HFF-Myc (cell line): Measurements from ENCODE around the gene P3H3.

Source experiments
- DNase-seq: peaks from one replicate; pipeline ENCODE4 v3.0.0-alpha.2; 2011; ENCODE audit warnings: low read depth; ENCODE audit errors: extremely low read depth
- H3K4me3 ChIP-seq: replicated peaks from 2 replicates; pipeline ENCODE4 v1.5.1; 2011; ENCODE audit warnings: low read depth, mild to moderate bottlenecking, control low read depth, low read length
- TF ChIP-seq, protein P1 (sequence below): IDR thresholded peaks from 2 replicates; pipeline ENCODE4 v1.5.1; 2012; ENCODE audit warnings: mild to moderate bottlenecking, low read depth, low read length, control low read depth; ENCODE audit errors: missing control alignments

The P3H3 gene

DNA sequence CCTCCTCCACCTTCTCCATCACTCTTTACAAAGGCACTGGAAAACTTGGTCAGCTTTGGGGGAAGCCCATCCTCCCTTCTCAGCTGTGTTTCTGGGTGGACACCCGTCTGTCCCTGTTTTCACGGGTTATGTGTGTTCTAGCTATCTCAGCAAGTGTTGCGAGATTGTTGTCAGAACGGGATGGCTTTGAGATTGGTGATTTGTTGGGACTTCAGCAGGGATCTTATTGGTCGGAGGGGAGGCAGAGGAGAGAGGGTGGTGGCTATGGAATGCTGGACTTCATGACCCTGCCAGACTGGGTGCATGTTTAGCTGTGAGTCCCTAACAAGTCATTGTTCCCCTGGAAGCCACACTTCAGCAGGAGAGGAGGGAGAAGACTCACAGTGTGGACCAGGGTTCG lies 25.8 kb downstream of the P3H3 start:
- TF ChIP-seq, protein P1, sequence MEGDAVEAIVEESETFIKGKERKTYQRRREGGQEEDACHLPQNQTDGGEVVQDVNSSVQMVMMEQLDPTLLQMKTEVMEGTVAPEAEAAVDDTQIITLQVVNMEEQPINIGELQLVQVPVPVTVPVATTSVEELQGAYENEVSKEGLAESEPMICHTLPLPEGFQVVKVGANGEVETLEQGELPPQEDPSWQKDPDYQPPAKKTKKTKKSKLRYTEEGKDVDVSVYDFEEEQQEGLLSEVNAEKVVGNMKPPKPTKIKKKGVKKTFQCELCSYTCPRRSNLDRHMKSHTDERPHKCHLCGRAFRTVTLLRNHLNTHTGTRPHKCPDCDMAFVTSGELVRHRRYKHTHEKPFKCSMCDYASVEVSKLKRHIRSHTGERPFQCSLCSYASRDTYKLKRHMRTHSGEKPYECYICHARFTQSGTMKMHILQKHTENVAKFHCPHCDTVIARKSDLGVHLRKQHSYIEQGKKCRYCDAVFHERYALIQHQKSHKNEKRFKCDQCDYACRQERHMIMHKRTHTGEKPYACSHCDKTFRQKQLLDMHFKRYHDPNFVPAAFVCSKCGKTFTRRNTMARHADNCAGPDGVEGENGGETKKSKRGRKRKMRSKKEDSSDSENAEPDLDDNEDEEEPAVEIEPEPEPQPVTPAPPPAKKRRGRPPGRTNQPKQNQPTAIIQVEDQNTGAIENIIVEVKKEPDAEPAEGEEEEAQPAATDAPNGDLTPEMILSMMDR, result no peak
- no peak overlapping the region for H3K4me3 ChIP-seq
- DNase-seq, result no peak

DNA sequence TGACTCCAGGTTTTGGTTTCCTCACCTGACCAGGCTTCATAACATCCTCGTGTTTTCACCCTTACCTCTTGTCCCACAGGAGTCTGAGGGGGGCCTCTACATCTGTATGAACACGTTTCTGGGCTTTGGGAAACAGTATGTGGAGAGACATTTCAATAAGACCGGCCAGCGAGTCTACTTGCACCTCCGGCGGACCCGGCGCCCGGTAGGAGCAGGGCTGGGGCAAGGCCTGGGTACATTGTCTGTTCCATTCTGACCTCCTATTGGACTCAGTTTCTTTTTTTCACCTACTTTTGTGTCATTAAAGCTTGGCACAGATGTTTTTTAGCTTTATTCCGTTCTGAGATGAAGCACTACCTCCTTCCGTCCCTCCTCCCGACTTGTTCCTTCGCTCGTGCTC lies 27.1 kb downstream of the P3H3 start:
- H3K4me3 ChIP-seq, result no peak overlapping the region
- DNase-seq, result no peak
- TF ChIP-seq, protein P1, result no peak

DNA sequence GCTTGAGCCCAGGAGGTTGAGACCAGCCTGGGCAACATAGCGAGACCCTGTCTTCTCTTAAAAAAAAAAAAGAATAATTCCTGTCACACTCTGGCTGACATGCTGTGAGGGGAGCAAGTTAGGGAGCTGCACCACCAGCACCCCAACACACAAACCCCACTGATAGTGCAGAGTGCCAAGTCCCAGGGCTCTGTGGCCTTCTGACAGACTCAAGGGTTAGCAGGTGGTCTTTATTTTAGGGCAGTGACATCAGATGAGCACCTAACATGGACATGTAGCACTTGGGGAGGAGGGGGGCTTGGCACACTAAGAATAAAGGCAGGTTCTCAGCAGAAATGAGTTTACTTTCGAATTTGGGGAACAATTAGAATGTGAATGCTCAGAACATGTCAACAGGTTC lies 30.6 kb downstream of the P3H3 start:
- DNase-seq, result no peak
- TF ChIP-seq, protein P1, result no peak
- no peak overlapping the region for H3K4me3 ChIP-seq

DNA sequence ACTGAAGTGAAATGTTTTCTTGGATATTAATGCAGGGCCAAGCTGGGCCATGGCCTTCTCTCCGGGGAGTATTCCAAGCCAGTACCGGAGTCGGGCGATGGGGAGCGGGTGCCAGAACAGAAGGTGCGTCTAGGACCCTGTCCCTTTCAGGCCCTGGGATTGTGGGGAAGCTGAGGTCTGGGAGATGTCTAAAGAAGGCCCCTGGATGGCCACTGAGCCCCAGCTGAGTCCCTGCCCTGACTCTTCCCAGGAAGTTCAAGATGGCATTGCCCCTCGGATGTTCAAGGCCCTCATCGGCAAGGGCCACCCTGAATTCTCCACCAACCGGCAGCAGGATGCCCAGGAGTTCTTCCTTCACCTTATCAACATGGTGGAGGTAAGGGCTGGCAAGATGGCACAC lies 31.9 kb downstream of the P3H3 start:
- TF ChIP-seq, protein P1, result no peak
- DNase-seq, result no peak
- H3K4me3 ChIP-seq, result no peak overlapping the region

DNA sequence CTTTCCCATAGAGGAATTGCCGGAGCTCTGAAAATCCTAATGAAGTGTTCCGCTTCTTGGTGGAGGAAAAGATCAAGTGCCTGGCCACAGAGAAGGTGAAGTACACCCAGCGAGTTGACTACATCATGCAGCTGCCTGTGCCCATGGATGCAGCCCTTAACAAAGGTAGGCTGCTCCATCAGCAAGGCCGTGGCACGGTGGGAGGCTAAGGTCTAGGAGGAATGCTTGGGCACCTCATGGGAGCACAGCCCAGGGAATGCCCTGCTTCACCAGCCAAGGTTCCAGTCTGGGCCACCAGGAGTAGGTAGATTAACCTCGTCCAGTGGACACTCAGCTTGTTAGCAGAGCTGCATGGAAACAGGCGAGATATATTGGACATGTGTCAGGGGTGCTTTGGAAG lies 32.7 kb downstream of the P3H3 start:
- TF ChIP-seq, protein P1, result no peak
- H3K4me3 ChIP-seq, result no peak overlapping the region
- DNase-seq, result no peak

DNA sequence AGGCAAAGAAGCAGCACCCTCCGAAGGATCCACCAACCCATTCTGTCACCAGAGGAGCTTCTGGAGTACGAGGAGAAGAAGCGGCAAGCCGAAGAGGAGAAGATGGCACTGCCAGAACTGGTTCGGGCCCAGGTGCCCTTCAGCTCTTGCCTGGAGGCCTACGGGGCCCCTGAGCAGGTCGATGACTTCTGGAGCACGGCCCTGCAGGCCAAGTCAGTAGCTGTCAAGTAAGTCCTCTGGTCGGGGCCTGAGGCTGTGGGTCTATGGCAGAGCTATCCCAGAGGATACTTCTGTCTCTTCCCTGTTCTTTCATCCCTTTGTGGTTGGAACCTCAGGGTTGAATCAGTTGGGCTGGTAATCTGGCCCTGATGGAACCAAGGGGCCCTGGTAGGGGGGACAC lies 33.2 kb downstream of the P3H3 start:
- TF ChIP-seq, protein P1, result no peak
- no peak overlapping the region for H3K4me3 ChIP-seq
- DNase-seq, result no peak

DNA sequence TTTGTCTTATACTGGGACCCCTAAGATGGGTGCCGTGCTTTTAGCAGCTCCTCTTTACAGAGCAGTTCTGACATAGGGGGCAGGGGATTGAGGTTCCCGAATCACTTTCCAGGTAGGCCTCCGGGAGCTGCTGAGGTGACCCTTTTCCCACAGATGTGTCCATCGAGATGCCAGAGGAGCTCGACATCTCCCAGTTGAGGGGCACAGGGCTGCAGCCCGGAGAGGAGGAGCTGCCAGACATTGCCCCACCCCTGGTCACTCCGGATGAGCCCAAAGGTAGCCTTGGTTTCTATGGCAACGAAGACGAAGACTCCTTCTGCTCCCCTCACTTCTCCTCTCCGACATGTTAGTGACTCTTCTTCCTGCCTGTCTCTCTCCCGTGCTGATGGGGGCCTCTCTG lies 34.8 kb downstream of the P3H3 start:
- TF ChIP-seq, protein P1, result no peak

More for the DNA sequence above, 34.8 kb downstream of the P3H3 start:
- DNase-seq, result no peak
- no peak overlapping the region for H3K4me3 ChIP-seq
